ENCODE results near the gene TMPRSS9.

Gene TMPRSS9

DNA sequence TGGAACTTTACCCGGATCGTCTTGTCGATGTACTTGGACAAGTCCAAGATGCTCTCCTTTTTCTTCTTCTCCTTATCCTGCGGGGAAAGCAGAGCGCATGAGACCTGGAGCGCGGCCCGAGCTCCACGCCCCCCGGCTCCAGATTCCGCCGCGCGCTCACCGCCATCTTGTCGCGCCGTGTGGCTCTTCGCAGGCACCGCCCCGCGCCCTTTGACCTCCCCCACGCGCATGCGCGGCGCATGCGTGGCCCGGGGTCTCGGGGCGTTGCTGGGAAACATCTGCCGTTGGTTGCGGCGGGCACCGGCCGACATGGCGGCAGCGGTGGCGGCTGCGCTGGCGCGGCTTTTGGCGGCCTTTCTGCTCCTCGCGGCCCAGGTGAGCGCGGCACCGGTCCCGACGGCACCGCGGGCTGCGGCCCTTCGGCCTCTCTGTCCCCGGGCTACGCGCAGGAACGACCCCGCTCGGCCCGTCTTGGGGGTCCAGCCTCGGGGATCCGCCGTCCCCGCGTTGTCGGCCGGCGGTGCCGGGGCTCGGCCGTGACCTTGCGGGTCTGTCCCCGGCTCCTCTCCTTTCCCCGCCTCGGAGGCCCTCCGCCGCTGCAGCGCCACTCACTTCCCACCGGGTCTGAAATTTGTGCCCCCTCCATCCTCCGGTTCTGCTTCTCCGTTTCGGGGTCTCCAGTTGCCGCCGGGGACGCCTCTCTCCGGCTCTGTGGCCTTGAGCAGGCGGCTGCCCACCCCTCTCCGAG, 31.5 kb upstream of the TMPRSS9 start, which contains the start of the genes LSM7 and SPPL2B:
LSM7 (minus strand) TSS at position 186 of the 748 bp plus-strand sequence; CDS start at position 166, 20 bp downstream.
SPPL2B (plus strand) TSS at position 284 of the 748 bp plus-strand sequence; CDS start at position 310, 26 bp downstream.
- no peaks in the 10 kb centered on the region for H3K9me3 ChIP-seq (ENCODE audit: control insufficient read depth in 5 of 5, low read length in 5 of 5)
- H3K36me3 ChIP-seq (ENCODE audit: control insufficient read depth in 5 of 5, insufficient read depth in 5 of 5, low read length in 5 of 5) = peaks cover 0 to 19% (median 18%) of the 10 kb centered on the region in 5 donors

DNA sequence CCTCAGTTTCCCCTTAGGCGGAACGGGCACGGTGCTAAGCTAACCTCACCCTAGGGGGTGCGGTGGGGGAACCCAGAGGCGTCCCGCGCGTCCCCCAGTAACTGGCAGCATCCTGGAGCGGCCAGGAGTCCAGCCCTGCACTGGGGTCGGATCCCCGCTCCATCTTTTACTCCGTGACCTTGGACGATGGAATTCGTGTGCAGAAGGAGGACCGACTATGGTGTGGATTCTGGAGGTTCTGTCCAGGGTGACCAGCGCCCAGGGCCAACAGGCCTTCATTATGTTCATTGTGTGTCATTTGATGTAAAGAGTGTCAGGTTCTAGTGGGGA, 31.0 kb upstream of the TMPRSS9 start:
- Histone ChIP-seq H3K9me3 (ENCODE audit: control insufficient read depth in 5 of 5, low read length in 5 of 5) (no peaks in the 10 kb centered on the region), H3K4me3 (ENCODE audit: low read depth in 1 of 5, low read length in 5 of 5) (peak overlapping the region; percentile 72 to 97 (median 91)), H3K27me3 (ENCODE audit: control insufficient read depth in 5 of 5, insufficient read depth in 4 of 5, low read length in 5 of 5) (no peaks in the 10 kb centered on the region), H3K36me3 (ENCODE audit: control insufficient read depth in 5 of 5, insufficient read depth in 5 of 5, low read length in 5 of 5) (peaks cover 0 to 18% (median 15%) of the 10 kb centered on the region in 5 donors), H3K27ac (ENCODE audit: low read depth, low read length) (peak overlapping the region; percentile 72), H3K9ac (ENCODE audit: low read length in 5 of 5) (peak overlapping the region; percentile 56 to 92 (median 91)), H3K4me1 (ENCODE audit: control insufficient read depth in 5 of 5, insufficient read depth in 5 of 5, low read length in 5 of 5) (peaks cover 9 to 63% (median 53%) of the 10 kb centered on the region in 5 donors)

More for the DNA sequence above, 31.5 kb upstream of the TMPRSS9 start, which contains the start of the genes LSM7 and SPPL2B:
- Histone ChIP-seq H3K4me1 (ENCODE audit: control insufficient read depth in 5 of 5, insufficient read depth in 5 of 5, low read length in 5 of 5) (peaks cover 9 to 57% (median 50%) of the 10 kb centered on the region in 5 donors), H3K9ac (ENCODE audit: low read length in 5 of 5) (peak within 1 kb of the TSS; percentile 56 to 92 (median 91)), H3K27ac (ENCODE audit: low read depth, low read length) (peak within 1 kb of the TSS; percentile 72), H3K4me3 (ENCODE audit: low read depth in 1 of 5, low read length in 5 of 5) (peak within 1 kb of the TSS; percentile 90 to 97 (median 91)), H3K27me3 (ENCODE audit: control insufficient read depth in 5 of 5, insufficient read depth in 4 of 5, low read length in 5 of 5) (no peaks in the 10 kb centered on the region)

DNA sequence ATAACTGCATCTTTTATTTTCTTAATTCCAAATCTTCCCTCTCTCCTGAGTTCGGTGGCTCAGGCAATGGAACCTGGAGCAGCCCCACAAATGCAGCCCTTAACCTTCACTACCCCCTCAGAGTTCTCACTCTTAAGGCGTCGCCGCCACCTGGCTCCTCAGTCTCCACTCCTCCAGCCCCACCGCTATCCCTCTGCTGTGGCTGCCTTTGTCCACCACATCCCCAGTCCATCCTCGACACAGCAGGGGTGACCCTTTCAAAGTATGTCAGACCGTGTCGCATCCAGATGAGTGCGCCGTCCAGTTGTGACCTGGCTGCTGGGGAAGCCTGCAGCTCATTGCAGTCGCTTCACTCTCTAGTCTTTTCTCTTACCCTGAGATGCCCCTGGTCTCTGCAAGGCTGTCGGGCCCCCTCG, 30.6 kb upstream of the TMPRSS9 start:
- Histone ChIP-seq H3K36me3 (ENCODE audit: control insufficient read depth in 5 of 5, insufficient read depth in 5 of 5, low read length in 5 of 5) (peaks cover 0 to 14% (median 12%) of the 10 kb centered on the region in 5 donors), H3K27ac (ENCODE audit: low read depth, low read length) (no peak overlapping the region), H3K27me3 (ENCODE audit: control insufficient read depth in 5 of 5, insufficient read depth in 4 of 5, low read length in 5 of 5) (no peaks in the 10 kb centered on the region), H3K4me3 (ENCODE audit: low read depth in 1 of 5, low read length in 5 of 5) (peak overlapping the region; percentile 72 to 97 (median 91)), H3K4me1 (ENCODE audit: control insufficient read depth in 5 of 5, insufficient read depth in 5 of 5, low read length in 5 of 5) (peaks cover 9 to 65% (median 53%) of the 10 kb centered on the region in 5 donors), H3K9ac (ENCODE audit: low read length in 5 of 5) (peak overlapping the region; percentile 56 to 92 (median 91)), H3K9me3 (ENCODE audit: control insufficient read depth in 5 of 5, low read length in 5 of 5) (no peaks in the 10 kb centered on the region)

DNA sequence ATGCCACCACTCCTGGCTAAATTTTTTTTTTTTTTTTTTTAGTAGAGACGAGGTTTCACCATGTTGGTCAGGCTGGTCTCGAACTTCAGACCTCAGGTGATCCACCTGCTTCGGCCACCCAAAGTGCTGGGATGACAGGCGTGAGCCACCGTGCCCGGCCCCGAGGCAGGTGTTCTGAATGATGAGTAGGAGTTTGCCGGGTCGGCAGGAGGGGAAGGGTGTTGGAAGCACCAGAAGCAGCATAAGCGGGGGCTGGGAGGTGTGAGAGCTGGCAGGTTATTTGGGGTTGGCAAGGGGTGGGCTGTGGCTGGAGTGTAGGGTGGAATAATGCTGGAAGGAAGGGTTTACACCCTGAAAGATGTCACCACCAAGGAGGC, 29.8 kb upstream of the TMPRSS9 start:
- H3K4me1 ChIP-seq (ENCODE audit: control insufficient read depth in 5 of 5, insufficient read depth in 5 of 5, low read length in 5 of 5) = peaks cover 9 to 65% (median 53%) of the 10 kb centered on the region in 5 donors
- no peak overlapping the region for H3K9ac ChIP-seq (ENCODE audit: low read length in 5 of 5)
- H3K36me3 ChIP-seq (ENCODE audit: control insufficient read depth in 5 of 5, insufficient read depth in 5 of 5, low read length in 5 of 5) = peaks cover 0 to 8% (median 5%) of the 10 kb centered on the region in 5 donors
- H3K27ac ChIP-seq (ENCODE audit: low read depth, low read length) = no peak overlapping the region
- H3K4me3 ChIP-seq (ENCODE audit: low read depth in 1 of 5, low read length in 5 of 5) = no peak overlapping the region
- H3K9me3 ChIP-seq (ENCODE audit: control insufficient read depth in 5 of 5, low read length in 5 of 5) = no peaks in the 10 kb centered on the region
- no peaks in the 10 kb centered on the region for H3K27me3 ChIP-seq (ENCODE audit: control insufficient read depth in 5 of 5, insufficient read depth in 4 of 5, low read length in 5 of 5)

DNA sequence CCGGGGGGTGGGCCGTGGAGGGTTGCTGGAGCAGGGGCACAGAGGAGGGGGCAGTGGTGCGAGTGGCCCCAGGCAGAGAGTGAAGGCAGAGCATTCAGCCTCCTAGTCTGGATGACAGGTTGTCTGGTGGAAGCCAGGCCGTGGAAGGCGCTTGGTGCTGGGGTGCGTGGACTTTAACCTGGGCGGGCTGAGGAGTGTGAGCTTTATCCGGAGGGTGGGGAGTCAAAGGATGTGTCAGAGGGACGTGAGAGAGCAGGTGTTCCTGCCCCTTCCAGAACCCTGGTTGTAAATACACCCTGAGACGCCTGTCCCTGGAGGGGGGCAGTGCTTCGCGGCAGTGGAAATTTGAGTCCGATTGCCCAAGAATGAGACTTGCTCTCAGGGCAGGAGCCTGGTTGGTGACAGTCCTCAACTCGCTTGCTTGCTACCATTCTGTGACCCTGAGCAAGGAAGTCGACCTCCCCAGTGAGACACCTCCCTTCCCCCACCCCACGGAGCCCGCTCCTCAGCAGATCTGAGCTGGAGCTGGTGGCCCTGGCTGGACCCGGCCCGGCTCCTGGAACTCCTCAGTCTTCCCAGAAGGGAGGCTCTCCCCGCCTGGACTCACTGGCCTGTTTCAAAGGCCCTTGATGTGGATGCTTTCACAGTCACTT, 29.3 kb upstream of the TMPRSS9 start:
- no peak overlapping the region for H3K4me3 ChIP-seq (ENCODE audit: low read depth in 1 of 5, low read length in 5 of 5)
- peaks cover 0 to 3% (median 2%) of the 10 kb centered on the region in 5 donors for H3K36me3 ChIP-seq (ENCODE audit: control insufficient read depth in 5 of 5, insufficient read depth in 5 of 5, low read length in 5 of 5)
- no peak overlapping the region for H3K9ac ChIP-seq (ENCODE audit: low read length in 5 of 5)
- no peaks in the 10 kb centered on the region for H3K27me3 ChIP-seq (ENCODE audit: control insufficient read depth in 5 of 5, insufficient read depth in 4 of 5, low read length in 5 of 5)
- no peaks in the 10 kb centered on the region for H3K9me3 ChIP-seq (ENCODE audit: control insufficient read depth in 5 of 5, low read length in 5 of 5)
- H3K27ac ChIP-seq (ENCODE audit: low read depth, low read length) = no peak overlapping the region
- H3K4me1 ChIP-seq (ENCODE audit: control insufficient read depth in 5 of 5, insufficient read depth in 5 of 5, low read length in 5 of 5) = peaks cover 9 to 65% (median 53%) of the 10 kb centered on the region in 5 donors

DNA sequence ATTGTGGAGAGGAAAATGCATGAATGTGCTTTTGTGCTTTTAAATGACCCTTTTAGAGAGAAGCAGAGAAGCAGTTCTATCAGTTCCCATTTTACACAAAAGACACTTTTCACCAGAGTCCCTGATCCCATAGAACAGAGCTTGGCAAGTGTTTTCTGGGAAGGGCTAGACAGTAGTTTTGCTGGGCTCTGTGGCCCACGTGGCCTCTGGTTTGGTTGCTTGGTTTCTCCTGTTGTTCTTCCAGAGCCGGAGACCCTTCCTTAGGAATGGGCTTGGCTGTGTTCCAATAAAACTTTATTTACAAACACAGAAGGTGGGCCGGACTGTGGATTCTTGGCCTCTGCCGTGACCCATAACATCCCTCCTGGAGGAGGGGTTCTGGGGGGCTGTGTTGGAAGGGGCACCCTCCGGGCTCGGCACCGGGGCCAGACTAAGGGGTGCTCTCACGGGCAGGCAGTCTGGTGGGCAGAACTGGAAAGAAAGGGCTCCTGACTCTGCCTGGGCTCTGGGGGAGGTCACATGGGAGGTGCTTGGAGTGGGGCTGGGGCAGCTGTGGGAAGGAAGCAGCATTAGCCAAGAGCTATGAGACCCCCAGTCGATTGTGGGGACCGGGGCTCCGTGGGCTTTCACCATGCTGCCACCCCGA, 28.3 kb upstream of the TMPRSS9 start:
- Histone ChIP-seq H3K9me3 (ENCODE audit: control insufficient read depth in 5 of 5, low read length in 5 of 5) (no peaks in the 10 kb centered on the region), H3K4me1 (ENCODE audit: control insufficient read depth in 5 of 5, insufficient read depth in 5 of 5, low read length in 5 of 5) (peaks cover 9 to 64% (median 52%) of the 10 kb centered on the region in 5 donors), H3K27ac (ENCODE audit: low read depth, low read length) (peak overlapping the region; percentile 10), H3K27me3 (ENCODE audit: control insufficient read depth in 5 of 5, insufficient read depth in 4 of 5, low read length in 5 of 5) (no peaks in the 10 kb centered on the region), H3K9ac (ENCODE audit: low read length in 5 of 5) (peak overlapping the region in 2 of 5 donors; percentile 42 to 53), H3K4me3 (ENCODE audit: low read depth in 1 of 5, low read length in 5 of 5) (no peak overlapping the region), H3K36me3 (ENCODE audit: control insufficient read depth in 5 of 5, insufficient read depth in 5 of 5, low read length in 5 of 5) (no peaks in the 10 kb centered on the region)

DNA sequence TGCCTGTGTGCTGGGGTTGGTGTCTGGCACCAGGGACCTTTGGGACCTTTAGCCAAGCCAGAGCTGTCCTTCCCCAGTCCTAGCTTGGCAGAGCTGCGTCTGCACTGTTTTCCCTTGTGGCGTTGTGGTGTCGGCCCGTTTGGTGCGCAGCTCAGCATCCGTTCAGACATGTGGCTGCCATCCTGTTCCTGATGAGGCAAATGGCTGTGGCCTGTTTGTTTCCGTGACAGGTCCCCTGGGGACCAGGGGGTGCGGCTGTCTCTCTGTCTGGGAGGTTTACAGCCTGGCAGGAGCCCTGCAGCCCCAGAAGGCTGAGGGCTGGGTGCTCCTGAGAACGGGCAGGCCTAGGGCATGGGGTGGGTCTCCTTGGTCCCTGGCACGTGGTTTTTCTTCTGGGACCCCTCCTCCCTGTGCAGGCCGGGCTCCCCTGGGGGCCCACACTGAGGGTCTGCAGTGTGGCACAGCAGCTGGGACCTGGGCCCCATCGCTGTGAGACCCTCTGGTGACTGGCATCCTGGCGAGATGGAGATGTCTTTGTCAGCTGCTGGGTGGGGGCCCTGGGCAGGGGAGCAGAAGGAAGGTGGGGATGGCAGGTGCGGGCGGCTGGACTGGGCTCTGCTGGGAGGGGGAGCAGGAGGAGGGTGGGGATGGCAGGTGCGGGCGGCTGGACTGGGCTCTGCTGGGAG, 27.6 kb upstream of the TMPRSS9 start:
- Histone ChIP-seq H3K4me1 (ENCODE audit: control insufficient read depth in 5 of 5, insufficient read depth in 5 of 5, low read length in 5 of 5) (peaks cover 7 to 57% (median 44%) of the 10 kb centered on the region in 5 donors), H3K9me3 (ENCODE audit: control insufficient read depth in 5 of 5, low read length in 5 of 5) (no peaks in the 10 kb centered on the region), H3K36me3 (ENCODE audit: control insufficient read depth in 5 of 5, insufficient read depth in 5 of 5, low read length in 5 of 5) (peaks cover 0 to 7% (median 3%) of the 10 kb centered on the region in 5 donors), H3K27me3 (ENCODE audit: control insufficient read depth in 5 of 5, insufficient read depth in 4 of 5, low read length in 5 of 5) (no peaks in the 10 kb centered on the region), H3K9ac (ENCODE audit: low read length in 5 of 5) (peak overlapping the region in 3 of 5 donors; percentile 9 to 53 (median 42)), H3K4me3 (ENCODE audit: low read depth in 1 of 5, low read length in 5 of 5) (no peak overlapping the region), H3K27ac (ENCODE audit: low read depth, low read length) (peak overlapping the region; percentile 10)

DNA sequence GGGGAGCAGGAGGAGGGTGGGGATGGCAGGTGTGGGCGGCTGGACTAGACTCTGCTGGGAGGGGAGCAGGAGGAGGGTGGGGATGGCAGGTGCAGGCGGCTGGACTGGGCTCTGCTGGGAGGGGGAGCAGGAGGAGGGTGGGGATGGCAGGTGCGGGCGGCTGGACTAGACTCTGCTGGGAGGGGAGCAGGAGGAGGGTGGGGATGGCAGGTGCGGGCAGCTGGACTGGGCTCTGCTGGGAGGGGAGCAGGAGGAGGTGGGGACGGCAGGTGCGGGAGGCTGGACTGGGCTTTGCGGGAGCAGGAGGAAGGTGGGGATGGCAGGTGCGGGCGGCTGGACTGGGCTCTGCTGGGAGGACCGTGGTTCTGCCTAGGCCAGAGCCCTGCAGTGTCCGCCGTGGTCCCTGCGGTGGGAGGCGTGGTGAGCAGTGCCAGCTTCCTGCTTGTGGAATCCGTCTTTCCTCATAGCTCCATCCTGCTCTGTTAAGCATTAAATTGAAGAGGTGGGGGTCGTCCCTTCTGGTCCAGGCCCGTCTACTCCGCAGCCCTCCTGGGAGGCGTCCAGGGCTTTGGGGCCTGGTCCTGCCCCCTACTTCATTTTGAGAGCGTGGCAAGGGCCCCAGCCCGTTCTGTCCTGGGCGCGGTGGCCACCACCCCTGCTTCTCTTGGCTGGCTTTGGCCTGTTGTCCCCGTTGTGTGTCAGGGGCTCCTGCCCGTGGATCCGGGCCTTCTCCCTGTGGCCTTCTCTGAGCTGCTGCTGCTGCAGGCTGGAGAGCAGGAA, 26.8 kb upstream of the TMPRSS9 start:
- Histone ChIP-seq H3K27me3 (ENCODE audit: control insufficient read depth in 5 of 5, insufficient read depth in 4 of 5, low read length in 5 of 5) (no peaks in the 10 kb centered on the region), H3K4me3 (ENCODE audit: low read depth in 1 of 5, low read length in 5 of 5) (no peak overlapping the region), H3K9me3 (ENCODE audit: control insufficient read depth in 5 of 5, low read length in 5 of 5) (no peaks in the 10 kb centered on the region), H3K27ac (ENCODE audit: low read depth, low read length) (no peak overlapping the region), H3K9ac (ENCODE audit: low read length in 5 of 5) (peak overlapping the region in 2 of 5 donors; percentile 27 to 43), H3K36me3 (ENCODE audit: control insufficient read depth in 5 of 5, insufficient read depth in 5 of 5, low read length in 5 of 5) (peaks cover 0 to 11% (median 4%) of the 10 kb centered on the region in 5 donors), H3K4me1 (ENCODE audit: control insufficient read depth in 5 of 5, insufficient read depth in 5 of 5, low read length in 5 of 5) (peaks cover 4 to 52% (median 37%) of the 10 kb centered on the region in 5 donors)

DNA sequence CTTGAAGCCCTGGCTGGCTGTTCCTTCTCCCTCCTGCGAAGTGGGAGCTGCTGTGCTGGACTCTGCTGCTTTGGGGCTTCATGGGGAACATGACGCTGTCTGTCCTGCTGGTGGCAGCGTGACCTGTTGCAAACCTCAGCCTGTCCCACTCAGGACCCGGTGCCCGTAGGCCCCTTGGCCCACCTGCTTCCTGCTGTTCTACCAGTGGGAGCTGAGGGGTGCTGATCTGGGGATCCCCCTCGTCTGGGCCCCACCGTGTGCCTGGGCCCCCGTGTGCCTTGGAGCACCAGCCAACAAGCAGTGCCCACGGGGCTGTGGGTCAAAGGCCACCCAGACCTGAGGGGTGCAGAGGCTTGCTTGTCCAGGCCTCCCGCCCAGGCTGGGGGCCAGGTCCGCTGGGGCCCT, 26.3 kb upstream of the TMPRSS9 start:
- Histone ChIP-seq H3K4me3 (ENCODE audit: low read depth in 1 of 5, low read length in 5 of 5) (no peak overlapping the region), H3K27ac (ENCODE audit: low read depth, low read length) (no peak overlapping the region), H3K36me3 (ENCODE audit: control insufficient read depth in 5 of 5, insufficient read depth in 5 of 5, low read length in 5 of 5) (peaks cover 0 to 12% (median 5%) of the 10 kb centered on the region in 5 donors), H3K27me3 (ENCODE audit: control insufficient read depth in 5 of 5, insufficient read depth in 4 of 5, low read length in 5 of 5) (no peaks in the 10 kb centered on the region), H3K9ac (ENCODE audit: low read length in 5 of 5) (peak overlapping the region in 1 of 5 donors; percentile 37), H3K4me1 (ENCODE audit: control insufficient read depth in 5 of 5, insufficient read depth in 5 of 5, low read length in 5 of 5) (peaks cover 4 to 52% (median 37%) of the 10 kb centered on the region in 5 donors), H3K9me3 (ENCODE audit: control insufficient read depth in 5 of 5, low read length in 5 of 5) (no peaks in the 10 kb centered on the region)
